Measurements from ENCODE around the gene GTF2IRD2. TPM values are rescaled to one million over a fixed set of nuclear protein-coding genes. Genes with fewer than 3 reads are reported as not detected.
A peak's percentile ranks its signal among the peaks of the same experiment; 100 is the strongest.
"Not testable (repeated sequence)": the region's sequence is repeated elsewhere in the genome, so short reads cannot be mapped to it uniquely, and the experiment has no call there.

GTF2IRD2 gene
- 14.9 TPM for total RNA-seq
- polyA plus RNA-seq (ENCODE audit: insufficient read depth in 1 of 8, insufficient read length in 8 of 8, low replicate concordance in 1 of 8) = 10 to 100 TPM in 7 of 8 donors, 1 to 10 TPM in 1; 8.1 to 18.1 (median 11.6) TPM
- long read RNA-seq, donor 1, partial matches to known transcripts = 5 of 6 reads
- long read RNA-seq, donor 1, other reads (novel, unspliced or antisense) = 0 of 6 reads
- long read RNA-seq, donor 2 = 0 reads
- long read RNA-seq, donor 3, partial matches to known transcripts = 20 of 22 reads
- long read RNA-seq, donor 3, other reads (novel, unspliced or antisense) = 0 of 22 reads
- long read RNA-seq, donor 4, partial matches to known transcripts = 0 of 4 reads
- long read RNA-seq, donor 4, other reads (novel, unspliced or antisense) = 0 of 4 reads
- long read RNA-seq, donor 5, transcript GTF2IRD2-205 (3 exons, 578 nt) = major isoform, 5 of 20 reads
- long read RNA-seq, donor 5, partial matches to known transcripts = 14 of 20 reads
- long read RNA-seq, donor 5, other reads (novel, unspliced or antisense) = 0 of 20 reads
- long read RNA-seq, donor 6, partial matches to known transcripts = 13 of 15 reads
- long read RNA-seq, donor 6, other reads (novel, unspliced or antisense) = 0 of 15 reads
- long read RNA-seq, donor 7, transcript GTF2IRD2-205 (3 exons, 578 nt) = major isoform, 6 of 8 reads
- long read RNA-seq, donor 7, partial matches to known transcripts = 0 of 8 reads
- long read RNA-seq, donor 7, other reads (novel, unspliced or antisense) = 0 of 8 reads
- long read RNA-seq, donor 8, partial matches to known transcripts = 0 of 2 reads
- long read RNA-seq, donor 8, other reads (novel, unspliced or antisense) = 0 of 2 reads
- long read RNA-seq, donor 9 = 0 reads
- long read RNA-seq, donor 10, partial matches to known transcripts = 0 of 4 reads
- long read RNA-seq, donor 10, other reads (novel, unspliced or antisense) = 0 of 4 reads
- long read RNA-seq, donor 11, partial matches to known transcripts = 35 of 36 reads
- long read RNA-seq, donor 11, other reads (novel, unspliced or antisense) = 0 of 36 reads

DNA sequence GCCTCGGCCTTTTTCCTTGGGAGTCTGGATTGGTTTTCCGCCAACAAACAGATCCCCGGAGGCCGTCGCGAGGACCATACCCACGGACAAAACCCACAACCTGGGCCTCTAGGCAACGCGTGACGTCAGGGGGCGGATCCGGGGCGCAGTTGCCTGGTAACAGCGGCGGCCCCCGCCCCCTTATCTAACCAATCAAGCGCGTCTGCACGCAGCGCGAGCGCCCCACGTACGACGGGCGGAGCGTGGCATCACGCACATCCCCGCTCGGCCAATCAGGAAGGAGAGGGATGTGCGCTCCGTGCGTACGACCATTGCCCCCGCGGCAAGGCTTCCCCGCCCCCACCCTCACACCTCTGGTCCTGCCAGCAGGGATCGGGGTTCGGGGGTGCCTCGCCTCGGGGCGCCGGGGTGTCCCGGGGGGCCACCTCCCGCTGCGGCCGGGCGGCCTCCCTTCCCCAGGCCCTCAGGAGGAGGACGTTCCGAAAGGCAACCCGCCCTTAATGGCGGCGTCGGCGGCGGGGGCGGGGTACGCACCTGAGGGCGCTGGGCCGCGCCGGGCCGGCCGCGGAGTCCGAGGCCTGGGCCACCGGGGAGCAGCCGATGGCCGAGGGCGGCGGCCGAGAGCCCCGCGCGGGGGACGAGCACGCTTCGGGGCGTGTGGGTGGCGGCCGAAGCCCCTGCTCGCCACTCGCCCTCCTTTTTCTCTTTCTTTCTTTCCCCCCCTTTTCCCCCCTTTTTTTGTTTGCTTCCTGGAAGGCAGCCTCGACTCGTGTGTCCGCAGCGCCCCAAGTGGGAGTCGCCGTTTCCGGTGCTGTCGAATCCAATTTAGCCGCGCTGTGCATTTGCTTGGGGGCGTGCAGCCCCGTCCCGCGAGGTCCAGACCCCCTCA is at the start of gene GTF2IRD2:
Gene GTF2IRD2, minus strand, starts transcription at position 773 of the 889 bp plus-strand sequence. CDS start 15,227 bp downstream, outside the sequence.
- H3K36me3 ChIP-seq (ENCODE audit: control insufficient read depth, insufficient read depth, low read length); H3K27ac ChIP-seq (ENCODE audit: low read length); H3K9me3 ChIP-seq (replicated peaks; ENCODE audit: control insufficient read depth, low read depth, low read length); H3K4me3 ChIP-seq (ENCODE audit: low read length); H3K27me3 ChIP-seq (ENCODE audit: control insufficient read depth, insufficient read depth, low read length); H3K4me1 ChIP-seq (ENCODE audit: control insufficient read depth, insufficient read depth, low read length); DNase-seq: not testable (repeated sequence)
- no CpG with 5 or more reads among the region's 97 CpGs for whole genome bisulfite sequencing (ENCODE audit: insufficient coverage)

DNA sequence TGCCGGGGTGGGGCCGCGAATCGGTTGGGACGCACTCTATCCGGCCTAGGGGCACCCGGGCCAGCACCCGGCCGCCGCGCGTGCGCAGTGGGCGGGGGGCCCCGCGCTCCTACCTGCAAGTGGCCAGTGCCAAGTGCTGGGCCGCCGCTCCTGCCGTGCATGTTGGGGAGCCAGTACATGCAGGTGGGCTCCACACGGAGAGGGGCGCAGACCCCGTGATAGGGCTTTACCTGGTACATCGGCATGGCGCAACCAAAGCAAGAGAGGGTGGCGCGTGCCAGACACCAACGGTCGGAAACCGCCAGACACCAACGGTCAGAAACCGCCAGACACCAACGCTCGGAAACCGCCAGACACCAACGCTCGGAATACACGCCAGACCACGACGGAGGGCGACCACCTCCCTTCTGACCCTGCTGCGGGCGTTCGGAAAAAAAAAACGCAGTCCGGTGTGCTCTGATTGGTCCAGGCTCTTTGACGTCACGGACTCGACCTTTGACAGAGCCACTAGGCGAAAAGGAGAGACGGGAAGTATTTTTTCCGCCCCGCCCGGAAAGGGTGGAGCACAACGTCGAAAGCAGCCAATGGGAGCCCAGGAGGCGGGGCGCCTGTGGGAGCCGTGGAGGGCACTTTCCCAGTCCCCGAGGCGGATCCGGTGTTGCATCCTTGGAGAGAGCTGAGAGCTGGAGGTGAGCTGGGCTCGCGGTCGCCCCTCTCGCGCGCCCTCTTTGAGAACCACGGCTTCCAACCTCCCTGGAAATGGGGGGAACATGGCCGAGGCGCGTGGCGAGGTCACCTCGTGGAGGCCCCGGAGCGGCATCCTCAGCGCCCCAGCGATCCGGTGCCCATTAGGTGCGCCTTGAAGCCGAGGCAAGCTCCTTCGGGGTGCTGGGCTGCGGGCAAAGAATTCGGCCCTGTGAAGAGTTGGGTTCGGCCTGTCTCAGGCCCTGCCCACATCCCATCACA is 39.0 kb upstream of the GTF2IRD2 start:
- peak; percentile 77 for DNase-seq
- not testable (repeated sequence) for H3K36me3 ChIP-seq (ENCODE audit: control insufficient read depth, insufficient read depth, low read length); H3K4me1 ChIP-seq (ENCODE audit: control insufficient read depth, insufficient read depth, low read length); H3K9me3 ChIP-seq (replicated peaks; ENCODE audit: control insufficient read depth, low read depth, low read length); H3K27me3 ChIP-seq (ENCODE audit: control insufficient read depth, insufficient read depth, low read length)
- 0% methylated on average over 16 of the region's 84 CpGs for WGBS (ENCODE audit: insufficient coverage)
- Histone ChIP-seq H3K4me3 (ENCODE audit: low read length) (peak overlapping the region; percentile 56), H3K27ac (ENCODE audit: low read length) (peak overlapping the region; percentile 85)

DNA sequence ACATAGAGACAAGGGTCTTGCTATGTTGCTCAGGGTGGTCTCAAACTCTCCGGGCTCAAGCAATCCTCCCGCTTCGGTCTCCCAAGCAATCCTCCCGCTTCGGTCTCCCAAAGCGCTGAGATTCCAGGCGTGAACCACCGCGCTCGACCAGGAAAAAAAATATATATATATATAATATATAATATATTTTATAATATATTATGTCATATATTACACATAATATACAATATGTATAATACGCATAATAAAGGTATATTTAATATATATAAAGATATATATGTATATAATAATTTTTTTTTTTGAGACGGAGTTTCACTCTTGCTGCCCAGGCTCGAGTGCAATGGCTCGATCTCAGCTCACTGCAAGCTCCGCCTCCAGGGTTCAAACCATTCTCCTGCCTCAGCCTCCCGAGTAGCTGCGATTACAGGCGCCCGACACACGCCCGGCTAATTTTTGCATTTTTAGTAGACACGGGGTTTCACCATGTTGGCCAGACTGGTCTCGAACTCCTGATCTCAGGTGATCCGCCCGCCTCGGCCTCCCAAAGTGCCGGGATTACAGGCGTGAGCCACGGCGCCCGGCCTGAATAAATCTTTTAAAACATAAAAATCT is 38.2 kb upstream of the GTF2IRD2 start:
- H3K4me1 ChIP-seq (ENCODE audit: control insufficient read depth, insufficient read depth, low read length); DNase-seq; H3K9me3 ChIP-seq (replicated peaks; ENCODE audit: control insufficient read depth, low read depth, low read length); H3K27ac ChIP-seq (ENCODE audit: low read length); H3K4me3 ChIP-seq (ENCODE audit: low read length); H3K27me3 ChIP-seq (ENCODE audit: control insufficient read depth, insufficient read depth, low read length); H3K36me3 ChIP-seq (ENCODE audit: control insufficient read depth, insufficient read depth, low read length): not testable (repeated sequence)
- no CpG with 5 or more reads among the region's 31 CpGs for WGBS (ENCODE audit: insufficient coverage)

DNA sequence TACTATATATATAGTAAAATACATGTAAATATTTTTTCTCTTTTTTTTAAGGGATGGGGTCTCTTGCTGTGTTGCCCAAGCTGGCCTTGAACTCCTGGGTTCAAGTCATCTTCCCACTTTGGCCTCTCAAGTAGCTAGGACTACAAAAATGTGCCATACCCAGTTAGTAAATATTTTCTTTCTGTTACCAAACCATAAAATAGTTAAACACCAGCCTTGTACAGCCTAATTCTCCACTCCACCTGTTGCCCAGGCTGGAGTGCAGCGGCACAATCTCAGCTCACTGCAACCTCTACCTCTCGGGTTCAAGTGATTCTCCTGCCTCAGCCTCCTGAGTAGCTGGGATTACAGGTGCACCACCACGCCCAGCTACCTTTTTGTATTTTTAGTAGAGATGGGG is 33.9 kb upstream of the GTF2IRD2 start:
- WGBS (ENCODE audit: insufficient coverage) = no CpG with 5 or more reads among the region's 3 CpGs
- not testable (repeated sequence) for H3K9me3 ChIP-seq (replicated peaks; ENCODE audit: control insufficient read depth, low read depth, low read length); H3K4me1 ChIP-seq (ENCODE audit: control insufficient read depth, insufficient read depth, low read length); H3K4me3 ChIP-seq (ENCODE audit: low read length); H3K27me3 ChIP-seq (ENCODE audit: control insufficient read depth, insufficient read depth, low read length); H3K36me3 ChIP-seq (ENCODE audit: control insufficient read depth, insufficient read depth, low read length); H3K27ac ChIP-seq (ENCODE audit: low read length); DNase-seq

DNA sequence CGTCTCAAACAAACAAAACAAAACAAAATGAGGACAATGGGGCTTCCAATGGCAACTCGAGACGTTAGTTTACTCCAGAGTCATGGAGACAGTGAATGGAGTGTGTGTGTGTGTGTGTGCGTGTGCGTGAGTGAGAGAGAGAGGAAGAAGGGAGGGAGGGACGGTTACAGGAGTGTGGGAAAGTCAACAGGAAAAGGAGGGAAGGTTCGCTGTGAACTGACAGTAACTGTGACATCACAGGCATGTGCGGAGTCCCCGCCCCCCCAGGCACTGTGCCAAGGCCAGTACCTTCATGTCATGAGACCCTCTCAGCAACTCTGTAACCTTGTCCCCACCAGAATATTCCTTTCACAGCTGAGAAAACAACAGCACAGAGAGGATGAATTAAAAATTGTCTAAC is 30.7 kb upstream of the GTF2IRD2 start:
- not testable (repeated sequence) for H3K36me3 ChIP-seq (ENCODE audit: control insufficient read depth, insufficient read depth, low read length); H3K9me3 ChIP-seq (replicated peaks; ENCODE audit: control insufficient read depth, low read depth, low read length); DNase-seq; H3K4me3 ChIP-seq (ENCODE audit: low read length); H3K27me3 ChIP-seq (ENCODE audit: control insufficient read depth, insufficient read depth, low read length); H3K4me1 ChIP-seq (ENCODE audit: control insufficient read depth, insufficient read depth, low read length); H3K27ac ChIP-seq (ENCODE audit: low read length)
- WGBS (ENCODE audit: insufficient coverage) = no CpG with 5 or more reads among the region's 9 CpGs

DNA sequence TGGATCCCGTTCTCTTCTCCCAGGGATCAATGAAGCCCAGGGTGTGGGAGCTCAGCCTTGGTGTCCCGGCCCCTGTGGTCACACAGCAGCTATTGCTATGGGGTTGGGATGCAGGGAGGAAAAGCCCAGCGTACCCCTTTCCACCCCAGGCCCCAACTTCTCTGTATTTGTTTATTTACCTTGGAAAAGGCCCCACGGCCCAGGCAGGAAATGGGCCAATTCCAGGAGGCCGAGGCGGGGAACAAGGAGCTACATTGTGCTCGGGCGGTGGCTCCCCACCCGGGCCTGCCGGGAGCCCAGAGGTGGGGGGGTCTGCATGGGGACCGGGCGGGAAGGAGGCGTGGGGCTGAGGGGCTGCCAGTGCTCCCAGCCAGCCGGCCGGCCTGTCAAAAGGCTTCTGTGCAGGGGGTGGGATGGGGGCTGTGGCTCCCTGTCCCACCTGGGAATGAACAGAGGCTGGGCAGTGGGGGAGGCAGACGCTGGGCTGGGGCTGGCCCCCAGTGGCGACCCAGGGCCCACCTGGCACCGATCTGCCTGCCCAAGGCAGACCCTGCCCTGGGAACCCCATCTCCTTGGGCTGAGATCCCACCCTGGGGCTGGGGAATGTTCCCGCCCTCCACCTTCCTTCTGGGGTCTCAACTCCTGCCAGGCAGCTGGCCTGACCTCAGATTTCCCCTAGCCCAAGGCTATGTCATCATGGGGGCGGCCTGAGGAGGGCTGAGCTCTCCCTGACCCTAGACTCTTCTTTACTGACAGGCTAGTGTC is 23.5 kb upstream of the GTF2IRD2 start:
- DNase-seq = peak; percentile 15
- H3K9me3 ChIP-seq (replicated peaks; ENCODE audit: control insufficient read depth, low read depth, low read length); H3K27ac ChIP-seq (ENCODE audit: low read length); H3K36me3 ChIP-seq (ENCODE audit: control insufficient read depth, insufficient read depth, low read length); H3K4me1 ChIP-seq (ENCODE audit: control insufficient read depth, insufficient read depth, low read length); H3K4me3 ChIP-seq (ENCODE audit: low read length); H3K27me3 ChIP-seq (ENCODE audit: control insufficient read depth, insufficient read depth, low read length): not testable (repeated sequence)
- 19% methylated on average over 3 of the region's 20 CpGs for WGBS (ENCODE audit: insufficient coverage)

DNA sequence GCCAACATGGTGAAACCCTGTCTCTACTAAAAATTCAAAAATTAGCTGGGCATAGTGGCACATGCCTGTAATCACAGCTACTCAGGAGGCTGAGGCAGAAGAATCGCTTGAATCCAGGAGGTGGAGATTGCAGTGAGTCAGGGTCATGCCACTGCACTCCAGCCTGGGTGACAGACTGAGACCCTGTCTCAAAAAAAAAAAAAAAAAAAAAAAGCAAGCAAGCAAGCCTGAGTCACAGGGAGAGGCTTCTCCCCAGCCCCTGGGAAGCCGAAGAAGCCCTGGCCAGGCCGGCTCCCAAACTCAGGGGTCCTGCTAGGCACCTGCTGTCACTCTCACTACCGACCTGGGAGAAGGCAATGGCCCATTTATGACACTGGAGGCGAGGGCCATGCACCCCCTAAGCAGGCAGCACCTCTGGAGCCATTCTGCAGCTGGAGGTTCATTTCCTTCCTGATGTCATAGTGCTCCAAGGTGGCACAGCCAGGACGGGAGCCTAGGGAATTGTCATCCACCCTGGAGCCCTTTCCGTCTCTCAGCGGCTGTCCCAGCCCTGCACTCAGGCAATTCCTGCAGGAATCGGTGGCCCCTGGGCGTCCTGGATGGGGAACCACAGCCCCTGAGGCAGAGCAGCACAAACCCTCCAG is 22.8 kb upstream of the GTF2IRD2 start:
- not testable (repeated sequence) for H3K4me1 ChIP-seq (ENCODE audit: control insufficient read depth, insufficient read depth, low read length); H3K4me3 ChIP-seq (ENCODE audit: low read length); H3K27me3 ChIP-seq (ENCODE audit: control insufficient read depth, insufficient read depth, low read length); H3K36me3 ChIP-seq (ENCODE audit: control insufficient read depth, insufficient read depth, low read length); H3K27ac ChIP-seq (ENCODE audit: low read length); H3K9me3 ChIP-seq (replicated peaks; ENCODE audit: control insufficient read depth, low read depth, low read length); DNase-seq
- WGBS (ENCODE audit: insufficient coverage) = no CpG with 5 or more reads among the region's 10 CpGs

DNA sequence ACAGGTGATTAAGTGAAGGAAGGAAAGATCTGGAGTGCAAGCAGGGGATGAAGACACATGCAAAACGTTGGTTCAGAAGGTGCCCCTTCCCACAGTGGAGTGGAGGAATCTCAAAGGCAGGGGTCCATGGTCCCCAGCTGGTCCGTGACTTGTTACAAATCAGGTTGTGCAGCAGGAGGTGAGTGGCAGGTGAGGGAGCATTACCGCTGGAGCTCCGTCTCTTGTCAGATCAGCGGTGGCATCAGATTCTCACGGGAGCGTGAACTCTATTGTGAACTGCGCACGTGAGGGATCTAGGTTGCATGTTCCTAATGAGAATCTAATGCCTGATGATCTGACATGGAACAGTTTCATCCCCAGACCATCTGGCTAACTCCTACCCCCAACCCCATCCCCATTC is 21.1 kb upstream of the GTF2IRD2 start:
- 100% methylated on average over 1 of the region's 9 CpGs for WGBS (ENCODE audit: insufficient coverage)
- H3K4me3 ChIP-seq (ENCODE audit: low read length); H3K4me1 ChIP-seq (ENCODE audit: control insufficient read depth, insufficient read depth, low read length); H3K27ac ChIP-seq (ENCODE audit: low read length); H3K36me3 ChIP-seq (ENCODE audit: control insufficient read depth, insufficient read depth, low read length); H3K9me3 ChIP-seq (replicated peaks; ENCODE audit: control insufficient read depth, low read depth, low read length); DNase-seq; H3K27me3 ChIP-seq (ENCODE audit: control insufficient read depth, insufficient read depth, low read length): not testable (repeated sequence)
